GM10248 (cell line): ENCODE measurements around the gene BTBD16.

Experiments used
- CTCF ChIA-PET: fragments of 300-600 bp; sonication (Branson Sonifier 250); formaldehyde crosslinking; extraction: SDS; loops from one replicate; lab custom pipeline; 2021; ENCODE audit warnings: antibody characterized with exemption; lab: Yijun Ruan, JAX
- POLR2A ChIA-PET: fragments of 350-650 bp; sonication (Branson Sonifier 250); formaldehyde crosslinking; extraction: SDS; loops from one replicate; lab custom pipeline; 2020; ENCODE audit warnings: antibody characterized with exemption; lab: Yijun Ruan, JAX
- DNase-seq: peaks from one replicate; pipeline ENCODE4 v3.0.0; 2012; ENCODE audit errors: extremely low spot score
- TF ChIP-seq, protein P1 (sequence below): IDR thresholded peaks from 2 replicates; pipeline ENCODE4 v1.5.1; 2012; ENCODE audit warnings: mild to moderate bottlenecking, low read depth; ENCODE audit errors: extremely low read depth, missing control alignments, control extremely low read depth

Gene BTBD16

DNA sequence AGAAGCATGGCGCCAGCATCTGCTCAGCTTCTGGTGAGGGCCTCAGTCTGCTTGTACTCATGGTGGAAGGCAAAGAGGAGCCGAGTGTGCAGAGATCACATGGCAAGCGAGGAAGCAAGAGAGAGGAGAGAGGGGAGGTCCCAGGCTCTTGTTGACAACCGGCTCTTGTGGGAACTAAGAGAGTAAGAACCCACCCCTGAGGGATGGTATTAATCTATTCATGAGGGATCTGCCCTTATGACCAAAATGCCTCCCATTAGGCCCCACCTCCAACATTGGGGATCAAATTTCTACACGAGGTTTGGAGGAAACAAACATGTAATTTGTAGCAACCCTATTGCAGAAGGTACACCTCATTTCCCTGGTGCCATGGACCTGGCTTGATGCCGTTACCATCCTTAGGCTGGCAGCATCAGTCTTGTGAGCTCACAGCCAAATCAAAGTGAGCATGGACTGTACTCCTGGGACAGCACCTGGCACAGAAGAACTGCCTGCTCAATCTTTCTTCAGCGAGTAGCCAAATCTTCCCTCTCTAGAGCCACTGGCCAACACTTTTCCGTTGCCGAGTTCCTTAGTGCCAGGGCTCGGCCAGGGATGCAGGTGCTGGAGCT, 6.5 kb downstream of the BTBD16 start:
- no peak for DNase-seq
- TF ChIP-seq, protein P1, sequence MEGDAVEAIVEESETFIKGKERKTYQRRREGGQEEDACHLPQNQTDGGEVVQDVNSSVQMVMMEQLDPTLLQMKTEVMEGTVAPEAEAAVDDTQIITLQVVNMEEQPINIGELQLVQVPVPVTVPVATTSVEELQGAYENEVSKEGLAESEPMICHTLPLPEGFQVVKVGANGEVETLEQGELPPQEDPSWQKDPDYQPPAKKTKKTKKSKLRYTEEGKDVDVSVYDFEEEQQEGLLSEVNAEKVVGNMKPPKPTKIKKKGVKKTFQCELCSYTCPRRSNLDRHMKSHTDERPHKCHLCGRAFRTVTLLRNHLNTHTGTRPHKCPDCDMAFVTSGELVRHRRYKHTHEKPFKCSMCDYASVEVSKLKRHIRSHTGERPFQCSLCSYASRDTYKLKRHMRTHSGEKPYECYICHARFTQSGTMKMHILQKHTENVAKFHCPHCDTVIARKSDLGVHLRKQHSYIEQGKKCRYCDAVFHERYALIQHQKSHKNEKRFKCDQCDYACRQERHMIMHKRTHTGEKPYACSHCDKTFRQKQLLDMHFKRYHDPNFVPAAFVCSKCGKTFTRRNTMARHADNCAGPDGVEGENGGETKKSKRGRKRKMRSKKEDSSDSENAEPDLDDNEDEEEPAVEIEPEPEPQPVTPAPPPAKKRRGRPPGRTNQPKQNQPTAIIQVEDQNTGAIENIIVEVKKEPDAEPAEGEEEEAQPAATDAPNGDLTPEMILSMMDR = no peak
- CTCF ChIA-PET = interaction anchor here (1.2 to 11.6 kb wide), 5 partner anchors 8 to 288 kb away, joined by 5 to 86 read pairs (median 57); partner anchors contain the start of gene BTBD16
- POLR2A ChIA-PET = no interaction called here

DNA sequence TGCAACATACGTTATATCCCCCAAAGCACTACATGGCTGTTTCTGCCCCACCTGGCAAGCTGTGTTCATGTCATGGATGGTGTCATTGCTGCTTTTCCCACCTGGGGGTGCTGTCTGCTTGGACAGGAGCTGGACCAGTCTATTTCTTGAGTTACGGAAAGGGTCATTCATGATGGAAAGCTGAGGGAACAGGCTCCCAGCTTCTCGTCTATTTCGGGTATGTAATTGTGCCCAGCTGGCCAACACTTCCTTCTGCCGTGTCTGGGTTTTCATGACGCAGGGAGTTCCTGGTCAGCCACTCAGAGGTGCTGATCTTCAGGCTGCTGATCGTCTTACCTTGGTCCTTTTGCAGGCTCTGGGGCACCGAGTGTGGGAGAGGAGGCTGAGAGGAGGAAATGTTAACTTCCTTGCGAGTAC, 8.6 kb downstream of the BTBD16 start:
- ChIA-PET POLR2A (no interaction called here), CTCF (interaction anchor here (0.7 to 11.6 kb wide), 20 partner anchors 10 to 288 kb away, joined by 3 to 86 read pairs (median 5); partner anchors contain the start of gene BTBD16)
- peak; percentile 37 for DNase-seq
- TF ChIP-seq, protein P1 = peak; percentile 67

DNA sequence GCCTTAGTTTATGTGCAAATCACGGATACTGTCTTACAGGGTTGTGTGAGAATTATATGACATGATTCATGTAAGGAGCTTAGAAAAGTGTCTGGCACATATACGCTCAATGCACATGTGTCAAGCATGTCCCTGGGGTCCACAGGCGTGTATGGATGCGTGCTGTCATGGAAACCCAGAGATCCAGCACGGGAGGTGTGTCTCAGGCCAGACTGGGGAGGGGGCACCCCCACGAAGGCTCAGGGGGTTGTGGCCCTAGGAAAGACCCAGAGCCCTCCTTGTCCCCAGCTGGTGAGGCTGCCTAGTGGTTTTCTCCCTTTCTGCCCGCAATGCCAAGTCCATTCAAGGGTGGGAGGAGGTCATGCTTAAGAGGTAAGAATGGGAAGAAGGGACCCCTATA, 9.1 kb downstream of the BTBD16 start:
- DNase-seq = no peak
- ChIA-PET POLR2A (no interaction called here), CTCF (interaction anchor here (0.7 to 11.6 kb wide), 18 partner anchors 10 to 287 kb away, joined by 3 to 86 read pairs (median 6); partner anchors contain the start of gene BTBD16)
- TF ChIP-seq, protein P1 = no peak

DNA sequence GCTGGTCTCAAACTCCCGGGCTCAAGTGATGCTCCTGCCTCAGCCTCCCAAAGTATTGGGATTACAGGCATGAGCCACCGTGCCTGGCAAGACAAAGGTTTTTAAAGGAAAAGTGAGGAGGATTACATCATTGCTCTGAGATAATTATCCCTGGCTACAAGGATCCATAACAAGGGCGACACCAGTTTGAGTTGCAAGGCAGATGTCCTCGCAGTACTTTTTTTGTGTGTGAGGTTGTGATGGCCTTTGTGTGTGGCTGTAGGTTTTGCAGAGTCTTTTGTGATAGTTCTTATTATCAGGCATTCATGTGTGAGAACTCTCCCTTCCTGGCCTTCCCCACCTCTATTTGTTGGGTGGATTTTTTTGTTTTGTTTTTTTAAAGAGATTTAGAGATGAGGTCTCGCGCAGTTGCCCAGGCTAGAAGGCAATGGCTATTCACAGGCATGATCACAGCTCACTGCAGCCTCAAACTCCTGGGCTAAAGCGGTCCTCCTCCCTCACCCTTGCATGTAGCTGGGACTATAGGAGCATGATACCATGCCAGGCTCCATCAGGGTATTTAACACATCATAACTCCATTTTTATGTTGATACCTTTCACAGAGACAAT, 10.0 kb downstream of the BTBD16 start:
- ChIA-PET POLR2A (no interaction called here), CTCF (interaction anchor here (2.1 to 11.6 kb wide), 6 partner anchors 9 to 286 kb away, joined by 13 to 86 read pairs (median 32); no protein-coding TSS in a partner anchor)
- DNase-seq = no peak
- TF ChIP-seq, protein P1 = no peak

DNA sequence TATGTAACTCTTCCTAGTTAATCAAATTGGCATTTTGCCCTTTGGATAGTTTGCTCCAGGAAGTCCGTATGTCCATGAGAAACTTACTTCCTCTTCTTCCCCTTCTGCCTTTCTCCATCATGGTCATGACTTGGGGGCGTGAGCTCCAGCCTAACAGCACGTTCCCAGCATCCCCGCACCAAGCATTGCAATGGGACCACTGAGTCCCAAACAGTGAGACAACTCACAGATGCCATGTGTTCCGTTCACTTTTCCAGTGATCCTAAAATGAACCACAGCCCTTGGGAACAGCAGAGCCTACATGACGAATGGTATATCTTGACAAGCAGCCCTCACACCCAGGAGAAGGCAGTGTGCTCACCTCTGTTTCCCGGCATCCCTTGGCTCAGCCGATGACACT, 10.7 kb downstream of the BTBD16 start:
- no peak for DNase-seq
- TF ChIP-seq, protein P1 = no peak
- ChIA-PET CTCF (interaction anchor here (1.1 to 11.6 kb wide), 7 partner anchors 8 to 286 kb away, joined by 3 to 86 read pairs (median 21); no protein-coding TSS in a partner anchor), POLR2A (no interaction called here)

DNA sequence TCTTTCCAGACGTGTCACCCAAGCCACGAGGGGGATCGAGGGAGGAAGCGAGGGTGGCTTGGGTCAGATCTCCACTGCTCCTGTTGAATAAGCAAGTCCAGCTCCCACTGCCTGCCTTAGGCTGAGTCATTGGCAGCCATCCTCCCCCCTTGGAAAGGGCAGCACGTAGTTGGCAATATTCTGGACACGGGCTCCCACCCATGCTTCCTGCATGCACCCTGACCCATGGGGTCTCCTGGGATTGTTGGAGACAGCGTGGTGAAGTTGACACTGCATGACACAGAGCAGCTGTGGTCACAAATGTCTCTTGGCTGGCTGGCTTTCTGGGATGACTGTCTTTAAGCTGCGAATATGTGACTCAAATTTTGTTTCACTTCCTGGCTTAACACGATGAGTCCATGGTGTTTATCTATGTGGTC, 11.2 kb downstream of the BTBD16 start:
- DNase-seq = no peak
- POLR2A ChIA-PET = no interaction called here
- TF ChIP-seq, protein P1 = no peak
- CTCF ChIA-PET = interaction anchor here (1.1 to 11.6 kb wide), 7 partner anchors 13 to 285 kb away, joined by 3 to 86 read pairs (median 15); no protein-coding TSS in a partner anchor
